Stimulated activated CD8-positive, alpha-beta memory T cell treated with anti-CD3 and anti-CD28 coated beads, Interleukin-4, amount 100 ng/mL, for 4 hours (primary cell): Measurements from ENCODE around the gene LMF1.
"Not testable (repeated sequence)": the region's sequence is repeated elsewhere in the genome, so short reads cannot be mapped to it uniquely, and the experiment has no call there.

Experiments used
- DNase-seq, 2 donors: peaks; one replicate each; pipeline ENCODE4 v3.0.0-alpha.2; 2020; ENCODE audit warnings: low read depth in 2 of 2, low spot score in 1 of 2

Gene LMF1

DNA sequence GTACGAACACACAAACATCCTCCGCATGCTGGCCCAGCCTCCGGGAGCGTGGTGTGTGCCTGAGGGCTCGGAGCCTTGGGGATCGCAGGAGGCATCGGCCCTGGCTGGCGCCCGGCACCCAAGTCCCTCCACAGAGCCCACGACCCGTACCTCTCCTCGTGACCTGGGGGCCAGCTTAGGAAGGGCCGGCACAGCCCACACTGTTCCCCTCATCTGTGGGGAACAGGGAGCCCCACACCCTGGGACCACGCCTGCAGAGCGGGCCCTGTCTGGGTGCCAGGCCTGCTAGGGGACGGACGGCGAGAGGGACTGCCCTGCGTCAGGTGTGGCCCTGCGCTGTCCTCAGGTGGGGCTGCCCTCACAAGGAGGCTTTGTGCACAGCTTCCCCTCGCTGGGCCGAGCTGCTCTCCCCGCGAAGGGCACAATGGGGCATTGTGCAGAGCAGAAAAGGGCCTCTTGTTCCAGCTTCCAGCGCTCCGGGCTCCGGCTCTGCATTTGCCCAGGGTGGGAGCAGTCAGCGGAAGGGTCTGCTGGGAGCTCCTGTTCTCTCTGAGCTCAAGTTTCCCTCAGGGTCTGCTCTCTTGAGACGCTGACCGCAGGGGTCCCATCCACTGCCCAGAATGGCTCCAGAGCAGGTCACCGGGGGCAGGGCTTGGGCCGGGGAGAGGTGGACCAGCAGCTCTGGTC lies 1.7 kb upstream of the LMF1 start:
- DNase-seq: no peak

DNA sequence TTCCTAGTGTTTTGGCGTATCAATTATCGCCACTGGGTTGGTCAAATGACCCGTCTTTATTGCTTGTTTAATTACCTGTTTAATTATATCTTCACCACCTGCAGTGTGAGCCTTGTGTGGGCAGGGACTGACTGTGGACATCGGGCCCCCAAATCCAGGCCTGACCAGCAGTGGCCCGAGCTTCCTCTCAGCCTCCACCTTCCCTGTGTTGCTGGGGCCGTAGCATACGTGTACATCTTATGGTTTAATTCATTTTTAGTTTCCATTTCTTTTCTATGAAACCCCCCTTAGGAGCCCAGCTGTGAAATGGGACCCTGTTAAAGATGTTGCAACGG lies 1.2 kb upstream of the LMF1 start:
- DNase-seq: no peak

DNA sequence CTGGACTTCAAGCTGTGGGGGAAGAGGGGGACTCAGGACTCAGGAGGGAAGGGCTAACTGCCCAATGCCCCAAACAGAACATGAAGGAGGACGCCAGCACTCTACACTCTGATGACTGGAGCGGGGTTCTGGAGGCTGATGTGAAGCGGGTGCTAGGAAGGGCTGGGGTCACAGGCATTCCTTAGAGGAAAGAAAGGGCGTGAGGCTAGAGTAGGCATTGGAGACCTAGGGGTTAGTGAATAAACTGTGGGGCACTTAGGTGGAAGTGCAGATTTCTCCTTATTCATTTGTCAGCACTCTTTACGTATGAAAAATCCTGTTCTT lies 760 bp upstream of the LMF1 start:
- no peak for DNase-seq

DNA sequence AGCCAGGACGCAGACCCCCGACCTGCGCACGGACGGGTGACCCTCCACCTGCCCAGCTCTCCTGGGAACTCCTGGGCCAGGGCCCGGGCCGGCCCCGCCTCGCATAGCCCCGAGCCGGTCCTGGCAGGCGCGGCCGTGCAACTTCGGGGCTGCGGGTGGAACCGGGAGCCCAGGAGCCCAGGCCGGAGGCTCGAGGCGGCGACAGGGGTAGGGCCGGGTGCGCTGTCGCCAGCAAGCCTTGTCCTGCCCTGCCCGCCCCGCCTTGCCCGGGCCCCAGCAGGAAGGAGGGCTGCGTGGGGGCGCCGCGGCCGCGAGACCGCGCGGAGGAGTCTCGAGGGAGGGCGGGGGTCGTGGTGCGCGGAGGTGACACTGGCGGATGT lies 408 bp downstream of the LMF1 start:
- no peak for DNase-seq

DNA sequence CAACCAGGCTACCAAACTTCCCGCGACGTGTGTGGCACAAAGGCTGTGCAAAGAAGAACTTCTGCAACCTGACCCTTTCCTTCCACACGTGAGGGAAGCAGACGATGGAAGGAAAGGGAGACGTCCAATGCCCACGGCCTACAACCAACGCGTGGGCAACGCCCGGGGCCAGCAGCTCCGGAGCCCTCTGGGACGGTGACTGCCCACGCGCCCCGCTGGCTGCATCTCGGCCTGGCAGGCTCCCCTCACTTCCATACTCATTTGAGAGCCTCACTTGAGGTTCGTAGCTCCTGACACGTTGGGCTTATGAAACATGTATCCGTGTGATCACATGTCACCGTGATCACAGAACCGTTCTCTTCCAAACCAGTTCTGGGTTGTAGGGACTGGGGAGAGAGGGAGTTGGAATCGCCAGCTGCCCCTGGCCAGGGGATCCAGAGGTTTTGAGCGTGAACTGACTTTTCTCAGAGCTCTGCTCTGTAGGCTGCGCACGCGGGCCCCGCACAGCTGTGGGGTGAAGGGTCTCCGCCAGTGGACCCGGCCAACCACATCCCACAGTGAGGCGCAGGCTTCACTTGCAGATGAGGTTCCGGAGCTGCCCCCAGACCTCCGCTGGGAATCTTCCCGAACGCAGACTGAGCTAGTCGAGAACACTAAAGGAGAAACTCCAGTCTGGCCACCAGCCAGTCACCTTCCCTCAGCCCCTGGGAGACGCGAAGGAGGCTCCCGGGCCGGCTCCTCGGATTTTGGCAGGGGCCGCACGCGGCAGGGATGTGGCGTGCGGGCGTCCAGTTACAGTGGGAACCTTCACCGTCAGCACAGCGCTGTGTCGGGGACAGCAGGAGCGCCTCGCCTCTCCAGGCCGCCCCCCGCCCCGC lies 1.0 kb downstream of the LMF1 start:
- DNase-seq: no peak

DNA sequence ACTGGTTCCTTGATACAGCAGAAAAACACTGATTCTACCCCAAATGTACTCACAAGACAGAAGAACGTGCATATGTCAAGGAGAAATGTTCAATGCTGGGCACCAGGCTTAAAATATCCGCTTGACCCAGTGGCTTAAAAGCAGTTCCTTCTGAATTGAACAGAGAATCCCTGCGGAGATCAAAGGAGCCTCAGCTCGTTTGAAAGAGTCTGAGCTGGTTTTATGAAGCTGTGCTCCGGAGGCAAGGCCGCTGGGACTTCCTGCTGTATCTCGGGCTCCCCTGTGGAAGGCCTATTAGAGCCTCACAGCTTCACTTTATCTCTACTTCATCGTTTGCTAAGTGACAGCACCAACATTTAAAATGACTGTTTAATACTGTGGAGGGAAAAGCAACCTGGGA lies 2.2 kb downstream of the LMF1 start:
- DNase-seq: no peak

DNA sequence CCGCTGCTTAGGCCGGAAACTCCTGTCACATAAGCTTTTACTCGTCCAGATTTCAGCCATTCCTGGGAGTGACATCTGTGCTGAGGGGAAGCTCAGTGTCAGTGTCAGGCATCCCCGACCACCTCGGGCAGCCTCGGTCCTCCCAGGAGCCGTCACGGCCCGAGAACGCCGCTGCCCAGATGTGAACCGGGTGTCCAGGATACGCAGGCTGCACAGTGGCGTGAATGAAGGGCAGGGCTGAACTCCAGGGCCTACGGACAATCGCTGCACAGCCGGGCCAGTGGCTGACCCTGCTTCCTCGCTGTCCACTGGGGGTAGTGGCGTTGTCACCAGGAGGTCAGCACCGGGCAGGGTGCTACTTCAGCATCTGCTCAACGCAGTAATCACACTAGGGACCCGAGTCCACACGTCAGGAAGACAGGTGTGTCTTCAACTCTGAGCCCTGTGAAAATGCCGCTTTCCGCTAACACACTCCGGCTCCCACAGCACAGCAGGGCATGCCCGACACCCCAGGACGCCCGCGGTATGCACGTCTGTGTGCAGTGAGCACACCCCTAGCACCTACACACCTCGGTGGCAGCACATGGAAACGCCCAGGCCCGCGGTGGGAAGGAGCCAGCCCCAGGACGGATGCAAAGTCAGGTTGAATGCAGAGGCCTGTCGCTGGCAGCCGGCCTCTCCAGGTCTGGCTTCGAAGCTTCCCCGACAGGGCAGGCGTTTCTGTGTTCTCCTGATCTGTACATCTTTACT lies 3.1 kb downstream of the LMF1 start:
- no peak for DNase-seq

DNA sequence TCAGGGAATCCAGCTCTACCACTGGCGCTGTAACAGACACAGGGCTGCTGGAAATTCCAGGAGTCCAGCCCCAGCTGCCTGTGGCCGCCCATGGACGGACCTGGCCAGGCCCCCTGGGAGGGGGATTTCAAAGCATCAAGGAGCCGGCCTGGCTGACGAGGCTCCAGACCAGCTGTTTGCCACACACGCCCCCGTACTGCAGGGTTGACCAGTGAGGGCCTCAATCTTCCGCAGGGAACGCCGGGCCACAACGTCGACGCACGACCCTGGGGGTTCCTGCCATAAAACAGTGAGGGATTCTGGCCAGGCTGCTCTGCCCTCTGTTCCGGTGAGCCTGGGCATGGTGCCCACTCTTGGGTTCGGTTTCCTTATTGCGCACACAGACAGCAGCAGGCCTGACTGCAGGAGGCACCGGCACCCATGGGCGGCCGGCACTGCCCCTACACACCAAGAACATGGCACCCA lies 3.7 kb downstream of the LMF1 start:
- no peak for DNase-seq

DNA sequence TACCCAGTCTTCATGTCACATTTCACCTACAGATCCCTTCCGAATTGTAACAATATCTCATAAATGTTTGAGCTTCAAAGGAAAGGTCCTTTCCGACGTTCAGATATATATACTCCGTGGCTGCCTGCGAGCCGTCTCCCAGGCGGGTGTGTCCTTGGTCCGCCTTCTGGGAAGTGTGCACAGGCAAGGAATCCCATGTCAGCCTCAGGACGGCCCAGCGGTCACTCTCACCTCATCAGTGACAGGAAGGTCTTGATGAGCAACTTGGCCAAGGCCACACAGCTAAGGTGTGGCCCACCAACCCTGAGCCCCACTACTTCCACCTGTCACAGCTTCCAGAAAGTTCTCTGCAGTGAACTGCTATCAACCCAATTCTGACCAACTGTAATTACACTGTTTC lies 4.3 kb downstream of the LMF1 start:
- no peak for DNase-seq

DNA sequence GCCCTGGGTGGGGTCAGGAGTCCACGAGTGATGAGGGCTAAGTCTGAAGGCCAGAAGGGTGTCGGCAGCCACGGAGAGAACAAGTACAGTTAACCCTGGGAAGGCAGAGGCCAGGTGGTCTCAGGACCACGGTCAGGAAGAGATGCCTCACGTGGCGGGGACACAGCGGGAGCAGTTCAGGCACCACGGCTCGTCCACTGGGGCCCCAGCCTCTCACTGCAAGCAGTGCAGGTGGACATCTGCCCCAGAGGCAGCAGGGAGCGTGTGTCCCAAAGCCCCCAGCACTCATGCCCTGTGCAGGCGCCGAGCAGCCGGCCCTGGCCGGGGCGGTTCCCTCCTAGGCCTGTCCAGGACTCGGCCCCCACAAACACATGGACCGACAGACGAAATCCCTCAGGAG lies 4.7 kb downstream of the LMF1 start:
- DNase-seq: no peak

DNA sequence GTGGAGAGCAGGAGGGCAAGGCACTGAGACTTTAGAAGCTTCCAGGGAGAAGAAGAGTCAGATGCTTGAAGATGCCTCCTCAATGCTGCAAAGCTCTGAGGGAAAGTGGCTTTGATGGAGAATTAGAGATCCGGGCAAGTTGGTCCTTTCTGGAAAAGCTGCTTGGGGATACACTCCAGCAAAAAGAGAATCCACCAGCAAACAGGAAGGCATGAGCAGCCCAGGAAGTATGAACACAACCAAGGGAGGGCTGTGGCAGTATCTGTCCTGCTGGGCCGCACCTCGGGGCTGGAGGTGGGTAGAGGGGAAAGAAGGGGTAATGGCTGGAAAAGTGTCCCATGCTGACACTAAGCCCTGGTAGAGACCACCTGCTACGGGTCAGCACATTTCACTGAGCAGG lies 5.3 kb downstream of the LMF1 start:
- no peak for DNase-seq

DNA sequence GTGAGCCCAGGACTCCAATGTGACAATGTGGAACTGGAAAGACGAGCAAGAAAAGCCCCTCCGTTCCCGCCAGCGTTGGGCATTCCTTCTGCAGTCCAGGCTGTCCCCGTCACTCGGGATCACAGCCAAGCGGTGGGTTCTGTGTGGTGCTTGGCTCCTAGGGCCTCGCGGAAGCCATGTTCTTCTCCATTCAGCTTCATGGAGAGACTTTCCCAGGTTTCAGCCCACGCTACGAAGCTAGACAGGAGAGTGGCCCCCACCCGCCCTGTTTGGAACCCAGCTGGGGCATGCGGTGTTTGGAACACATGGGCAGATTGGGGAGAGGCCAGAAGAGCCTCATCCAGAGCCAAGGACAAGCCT lies 5.8 kb downstream of the LMF1 start:
- no peak for DNase-seq

DNA sequence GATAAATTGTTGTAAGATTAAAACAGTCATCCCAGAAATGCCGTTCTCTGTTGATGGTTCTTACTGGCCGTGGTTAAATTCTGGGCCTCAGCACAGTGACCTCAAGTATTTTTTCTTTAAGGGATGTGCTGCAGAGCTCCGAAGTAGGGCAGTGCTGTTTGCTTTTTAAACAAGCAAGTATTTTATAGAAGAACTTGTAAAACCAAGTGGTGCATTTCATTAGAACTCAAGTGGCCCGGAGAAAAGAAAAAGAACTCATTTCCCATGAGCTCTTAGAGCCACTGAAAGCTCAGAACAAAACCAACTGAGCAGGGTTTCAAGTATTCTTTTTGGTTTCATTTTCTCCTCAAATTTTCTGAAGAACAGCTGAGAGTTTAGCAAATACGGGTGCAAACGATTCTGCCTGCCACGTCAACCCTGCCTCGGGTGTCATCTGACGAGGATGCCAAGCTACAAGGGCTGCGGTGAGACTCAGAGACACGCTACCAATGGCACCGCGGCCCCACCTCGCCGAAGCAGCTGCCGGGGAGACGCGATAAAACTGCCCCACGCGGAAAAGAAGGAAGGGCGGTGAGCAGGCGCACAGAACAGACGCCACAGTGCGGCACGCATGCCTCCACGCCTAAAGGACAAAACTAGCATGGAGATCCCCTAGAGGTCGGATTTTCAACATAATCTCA lies 6.3 kb downstream of the LMF1 start:
- DNase-seq: peak in 1 of 2 donors; percentile 30

DNA sequence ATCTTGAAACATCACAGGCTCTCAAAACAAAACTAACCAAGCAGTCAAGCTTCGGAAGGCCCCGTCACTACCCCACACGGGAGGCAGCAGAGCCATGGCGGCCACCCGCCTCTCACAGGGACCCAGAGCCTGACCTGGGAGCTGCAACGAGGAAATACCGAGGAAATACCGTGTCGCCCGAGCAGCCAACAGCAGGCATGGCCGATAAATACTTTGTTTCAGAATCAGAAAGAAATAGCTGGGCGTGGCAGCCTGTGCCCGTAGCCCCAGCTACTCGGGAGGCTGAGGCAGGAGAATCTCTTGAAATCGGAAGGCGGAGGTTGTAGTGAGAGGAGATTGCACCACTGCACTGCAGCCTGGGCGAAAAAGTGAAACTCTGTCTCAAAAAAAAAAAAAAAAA lies 6.9 kb downstream of the LMF1 start:
- DNase-seq: no peak

DNA sequence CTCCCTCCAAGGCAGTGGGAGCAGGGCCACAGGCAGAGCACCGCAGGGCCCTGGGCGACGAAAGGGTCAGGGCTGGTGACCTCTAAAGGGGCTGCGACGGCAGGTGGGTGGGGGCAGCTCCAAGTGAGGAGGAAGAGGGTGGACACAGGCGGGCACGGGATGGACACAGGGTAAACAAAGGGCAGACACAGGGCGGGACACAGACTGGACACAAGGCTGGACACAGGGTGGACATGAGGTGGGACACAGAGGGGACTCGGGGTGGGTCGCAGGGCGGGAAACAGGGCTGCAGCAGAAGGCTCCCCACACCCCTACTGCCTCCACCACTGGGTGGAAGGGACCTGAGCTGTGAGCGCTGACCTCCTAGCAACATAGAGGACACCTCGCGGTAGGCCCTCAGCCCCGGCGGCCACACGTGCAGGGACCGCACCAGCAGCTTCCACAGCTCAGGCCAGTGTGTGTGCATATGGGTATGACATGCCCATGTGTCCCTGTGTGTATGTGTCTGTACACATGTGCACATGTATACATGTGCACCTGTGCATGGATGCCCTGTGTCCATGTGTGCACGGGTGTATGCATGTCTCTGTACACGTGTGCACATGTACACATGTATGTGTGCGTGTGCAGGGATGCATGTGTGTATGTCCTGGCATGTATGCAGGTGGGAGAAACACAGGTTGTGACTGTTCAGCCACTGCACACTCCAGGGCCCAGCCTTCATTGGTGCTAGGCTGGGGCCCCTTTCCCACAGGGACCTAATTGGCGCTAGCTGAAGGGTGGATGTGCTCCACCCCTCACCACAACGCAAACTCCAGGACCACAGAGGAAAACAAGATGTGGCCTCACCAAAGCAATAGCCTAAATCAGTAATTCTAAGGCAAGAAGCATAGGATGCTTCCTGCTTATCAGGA lies 7.6 kb downstream of the LMF1 start:
- DNase-seq: no peak

DNA sequence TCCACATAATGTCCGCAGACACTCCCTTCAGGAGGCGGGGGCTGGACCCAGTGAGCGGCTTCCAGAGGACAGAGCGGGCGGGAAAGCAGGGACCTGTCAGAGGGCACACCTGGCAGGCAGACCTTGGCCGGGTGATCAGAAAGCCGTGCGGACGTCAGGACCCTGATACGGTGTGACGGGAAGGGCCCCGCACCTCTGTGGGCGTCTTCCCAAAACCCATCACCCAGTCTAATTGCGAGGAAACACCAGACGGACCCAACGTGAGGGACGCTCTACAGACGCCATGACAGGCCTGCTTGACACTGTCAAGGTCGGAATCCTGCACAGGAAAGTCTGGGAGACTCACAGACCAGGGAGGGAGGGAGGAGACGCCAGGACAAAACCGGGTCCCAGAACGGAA lies 8.4 kb downstream of the LMF1 start:
- DNase-seq: no peak

DNA sequence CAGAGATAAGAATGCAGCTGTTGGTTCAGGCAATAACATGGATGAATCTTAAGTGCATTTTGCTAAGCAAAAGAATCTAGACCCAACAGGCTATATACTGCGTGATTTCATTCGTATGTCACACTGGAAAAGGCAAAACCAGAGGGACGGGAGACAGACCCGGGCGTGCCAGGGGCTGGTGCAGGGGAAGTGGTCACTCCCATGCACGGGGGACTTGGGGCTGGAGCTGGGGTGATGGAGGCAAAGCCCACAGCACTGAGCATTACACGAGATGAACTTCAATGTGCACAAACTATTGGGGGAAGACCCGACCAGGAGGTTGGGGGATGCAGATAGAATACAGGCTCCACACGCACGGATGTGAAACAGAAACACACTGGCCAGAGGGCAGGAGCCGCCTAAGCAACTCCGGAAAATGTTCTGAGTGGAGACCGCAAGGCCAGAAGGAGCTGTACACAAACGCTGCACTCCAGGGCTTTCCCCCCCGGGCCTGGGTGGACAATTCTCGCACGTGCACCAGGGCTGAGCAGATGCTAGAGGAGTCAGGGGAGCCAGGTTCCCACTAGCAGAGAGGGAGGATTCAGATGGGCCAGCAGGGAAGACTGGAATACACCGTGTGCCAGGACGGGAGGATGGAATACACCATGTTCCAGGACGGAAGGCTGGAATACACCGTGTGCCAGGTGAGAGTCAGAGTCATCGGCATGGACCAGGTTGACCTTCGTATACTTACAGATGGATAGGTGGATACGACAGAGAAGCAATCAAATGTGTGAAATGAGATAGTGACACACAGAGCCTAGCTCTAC lies 11.3 kb downstream of the LMF1 start:
- no peak for DNase-seq

DNA sequence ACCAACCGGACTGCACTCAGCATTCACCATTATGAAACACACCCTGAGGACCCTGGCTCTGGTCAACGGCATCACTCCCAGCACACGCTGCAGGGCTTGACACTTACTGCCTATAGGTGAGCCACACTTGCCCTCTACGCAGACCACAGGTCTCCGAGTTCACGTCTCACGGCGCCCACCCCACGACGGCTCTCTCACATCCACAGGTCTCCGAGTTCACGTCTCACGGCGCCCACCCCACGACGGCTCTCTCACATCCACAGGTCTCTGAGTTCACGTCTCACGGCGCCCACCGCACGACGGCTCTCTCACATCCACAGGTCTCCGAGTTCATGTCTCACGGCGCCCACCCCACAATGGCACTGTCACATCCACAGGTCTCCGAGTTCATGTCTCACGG lies 15.0 kb downstream of the LMF1 start:
- not testable (repeated sequence) for DNase-seq

DNA sequence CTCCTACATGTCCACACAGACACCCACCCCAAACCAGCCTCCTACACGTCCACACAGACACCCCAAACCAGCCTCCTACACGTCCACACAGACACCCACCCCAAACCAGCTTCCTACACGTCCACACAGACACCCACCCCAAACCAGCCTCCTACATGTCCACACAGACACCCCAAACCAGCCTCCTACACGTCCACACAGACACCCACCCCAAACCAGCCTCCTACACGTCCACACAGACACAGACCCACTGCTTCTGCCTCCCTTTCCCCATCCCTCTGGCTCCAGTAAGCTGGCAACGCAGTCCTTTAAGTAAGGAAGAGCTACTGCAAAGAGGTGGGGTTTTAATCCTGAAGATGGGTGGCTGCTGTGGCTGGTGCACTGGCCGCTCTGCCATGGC lies 17.0 kb downstream of the LMF1 start:
- DNase-seq: not testable (repeated sequence)

DNA sequence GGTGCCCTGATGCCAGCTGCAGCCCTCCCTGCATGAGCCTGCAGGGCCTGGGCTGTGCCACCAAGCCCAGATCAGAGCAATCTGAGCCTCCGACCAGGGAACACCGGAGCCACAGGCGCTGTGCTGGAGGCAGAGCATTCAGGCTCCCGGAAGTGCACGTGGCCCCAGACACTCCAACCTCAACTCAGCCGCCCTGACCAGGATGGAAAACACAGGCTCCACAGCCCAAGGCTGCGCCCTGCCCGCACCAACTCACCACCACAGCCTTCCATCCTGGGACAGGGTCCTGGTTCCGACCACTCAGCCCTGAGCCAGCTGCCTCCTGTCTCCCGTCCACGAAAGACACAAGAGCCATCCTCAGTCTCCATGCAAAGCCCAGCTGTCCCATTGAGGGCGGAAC lies 18.5 kb downstream of the LMF1 start:
- no peak for DNase-seq
